ENCODE data around the gene ZNRF3.
A peak's percentile ranks its signal among the peaks of the same experiment; 100 is the strongest.

Gene ZNRF3

DNA sequence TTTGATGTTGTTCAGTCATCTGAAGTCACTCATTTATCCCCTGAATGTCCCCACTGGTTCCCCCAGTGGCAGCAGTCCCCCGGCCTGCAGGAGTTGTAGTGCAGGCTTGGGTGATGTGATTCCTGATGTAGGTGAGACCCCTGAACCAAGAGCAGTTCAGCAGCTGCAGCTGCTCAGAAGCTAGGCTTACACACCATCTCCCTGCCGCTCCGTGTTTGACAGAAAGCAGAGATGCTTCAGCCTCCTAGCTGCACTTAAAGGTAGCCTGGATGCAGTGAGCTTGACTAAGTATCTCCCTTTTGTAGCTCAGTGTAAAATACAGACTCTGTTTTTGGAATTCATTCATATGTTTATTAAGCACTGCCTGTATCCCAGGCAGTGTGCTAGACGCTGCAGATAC is 130.9 kb downstream of the ZNRF3 start:
- Mint-ChIP-seq H3K4me1 (peaks cover 13% of the 10 kb centered on the region), H3K27me3 (peaks cover 18% of the 10 kb centered on the region), H3K9me3 (peaks cover 7% of the 10 kb centered on the region), H3K27ac (no peak overlapping the region), H3K4me3 (no peak overlapping the region), H3K36me3 (ENCODE audit: low read depth) (peaks cover 2% of the 10 kb centered on the region)
- ATAC-seq (no peak), DNase-seq (no peak)

DNA sequence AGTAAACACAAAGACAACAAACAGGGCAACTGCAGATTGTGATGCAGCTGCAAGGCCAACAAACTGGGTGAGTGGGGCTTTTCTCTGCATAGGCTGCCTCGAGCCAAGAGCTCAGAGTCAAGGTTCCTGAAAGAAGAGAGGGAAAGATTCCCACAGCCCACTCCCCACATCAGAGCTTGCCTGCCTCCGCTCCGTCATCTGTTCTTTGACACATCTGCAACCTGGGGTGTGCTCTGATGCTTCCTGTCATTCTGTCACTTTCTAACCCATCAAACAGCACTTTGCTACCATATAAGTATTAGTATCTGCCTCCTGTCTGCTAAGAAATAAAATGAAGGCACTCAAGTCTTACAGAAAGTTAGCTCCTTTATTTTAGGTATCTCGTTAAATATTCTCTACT is 131.4 kb downstream of the ZNRF3 start:
- no peak for ATAC-seq
- no peak overlapping the region for H3K4me3 Mint-ChIP-seq

DNA sequence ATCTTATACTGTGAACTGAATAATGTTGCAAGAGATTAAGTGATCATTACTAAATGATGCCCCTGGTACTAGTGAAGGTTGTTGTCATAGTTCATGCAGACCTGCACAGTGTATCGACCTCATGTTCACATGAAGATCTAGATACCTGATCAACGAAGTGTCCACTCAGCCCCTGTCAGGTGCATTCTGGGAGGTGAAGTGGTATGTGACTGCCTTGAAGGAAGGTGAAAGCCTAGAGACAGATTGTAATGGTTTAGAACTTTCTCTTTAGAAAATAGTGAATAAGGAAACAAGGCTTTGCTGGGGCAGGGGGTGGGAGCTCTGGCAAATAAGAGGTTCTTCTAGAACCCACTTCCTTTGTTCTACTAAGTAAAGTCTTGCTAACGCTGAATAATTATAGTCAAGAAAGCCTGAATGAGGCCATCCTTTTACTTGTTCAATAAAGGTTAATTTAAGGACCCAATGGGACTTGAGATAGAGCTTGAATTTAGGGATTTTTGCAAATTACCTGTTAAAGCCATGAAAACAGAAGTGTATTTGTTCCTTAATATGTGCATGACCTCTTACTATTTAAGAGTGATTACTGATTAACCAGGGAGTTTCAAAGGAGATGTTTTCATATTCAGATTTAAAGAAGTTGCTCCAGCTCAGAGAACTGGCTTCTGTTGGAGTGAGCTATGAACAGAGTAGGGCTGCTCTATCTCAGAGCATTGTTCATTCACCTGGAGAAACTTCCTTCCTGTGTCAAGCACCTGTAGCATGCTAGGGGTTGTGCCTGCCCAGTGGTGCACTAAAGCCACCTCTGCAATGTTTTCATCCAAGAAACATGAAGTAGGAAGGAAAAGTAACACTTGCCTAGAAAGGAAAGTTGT is 132.9 kb downstream of the ZNRF3 start:
- peaks cover 13% of the 10 kb centered on the region for H3K4me1 Mint-ChIP-seq
- peaks cover 12% of the 10 kb centered on the region for H3K27me3 Mint-ChIP-seq
- H3K4me3 Mint-ChIP-seq: no peak overlapping the region
- DNase-seq (peak; percentile 4), ATAC-seq (peak; percentile 40)
- H3K27ac Mint-ChIP-seq: no peak overlapping the region
- H3K36me3 Mint-ChIP-seq (ENCODE audit: low read depth): peaks cover 2% of the 10 kb centered on the region
- H3K9me3 Mint-ChIP-seq: peaks cover 7% of the 10 kb centered on the region

More for the DNA sequence above, 131.4 kb downstream of the ZNRF3 start:
- Mint-ChIP-seq H3K27me3 (peaks cover 18% of the 10 kb centered on the region), H3K27ac (no peak overlapping the region), H3K4me1 (peaks cover 13% of the 10 kb centered on the region), H3K9me3 (peaks cover 7% of the 10 kb centered on the region), H3K36me3 (ENCODE audit: low read depth) (peaks cover 2% of the 10 kb centered on the region)
- DNase-seq: no peak

DNA sequence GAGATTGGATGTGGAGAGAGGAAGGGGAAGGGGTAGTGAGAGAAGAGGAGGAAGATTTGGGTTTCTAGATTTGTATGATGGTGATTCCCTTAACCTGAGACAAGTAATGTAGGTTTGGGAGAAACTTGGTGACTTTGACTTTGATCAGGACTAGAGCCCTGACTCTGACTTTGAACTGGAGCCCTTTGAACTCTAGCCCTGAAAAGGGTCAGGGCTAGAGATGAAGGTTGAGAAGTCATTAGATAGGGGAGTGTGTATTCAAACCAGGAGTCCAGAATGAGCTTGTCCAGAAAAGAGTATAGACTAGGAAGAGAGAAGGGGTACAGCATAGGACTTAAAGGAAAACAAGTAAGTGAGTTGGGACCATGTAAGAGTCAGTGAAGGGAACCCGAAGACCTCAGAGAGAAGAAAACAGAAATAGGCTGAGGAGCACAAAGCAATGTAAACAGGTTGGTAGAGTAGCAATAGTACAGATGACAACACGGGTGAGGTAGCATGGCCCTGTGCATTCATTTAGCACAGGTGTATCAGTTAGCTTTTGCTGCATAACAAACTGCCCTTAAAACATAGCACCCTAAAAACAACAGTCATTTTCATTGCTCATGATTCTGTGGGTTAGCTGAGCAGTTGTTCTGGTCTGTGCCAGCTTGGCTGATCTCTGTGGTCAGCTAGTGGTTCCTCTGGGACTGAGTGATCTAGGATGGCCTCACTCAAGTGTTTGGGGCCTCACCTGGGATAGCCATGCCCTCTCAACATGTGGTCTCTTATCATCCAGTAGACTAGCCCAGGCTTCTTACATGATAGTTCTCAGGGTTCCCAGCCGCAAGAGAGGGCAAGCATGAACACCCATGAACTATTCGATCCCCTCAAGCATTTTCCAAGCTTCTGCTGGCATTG is 135.2 kb downstream of the ZNRF3 start:
- DNase-seq (no peak), ATAC-seq (no peak)
- H3K36me3 Mint-ChIP-seq (ENCODE audit: low read depth): peaks cover 2% of the 10 kb centered on the region
- H3K27me3 Mint-ChIP-seq: peaks cover 12% of the 10 kb centered on the region
- H3K4me3 Mint-ChIP-seq: no peak overlapping the region
- H3K27ac Mint-ChIP-seq: no peak overlapping the region
- H3K4me1 Mint-ChIP-seq: peaks cover 13% of the 10 kb centered on the region
- H3K9me3 Mint-ChIP-seq: peaks cover 7% of the 10 kb centered on the region

DNA sequence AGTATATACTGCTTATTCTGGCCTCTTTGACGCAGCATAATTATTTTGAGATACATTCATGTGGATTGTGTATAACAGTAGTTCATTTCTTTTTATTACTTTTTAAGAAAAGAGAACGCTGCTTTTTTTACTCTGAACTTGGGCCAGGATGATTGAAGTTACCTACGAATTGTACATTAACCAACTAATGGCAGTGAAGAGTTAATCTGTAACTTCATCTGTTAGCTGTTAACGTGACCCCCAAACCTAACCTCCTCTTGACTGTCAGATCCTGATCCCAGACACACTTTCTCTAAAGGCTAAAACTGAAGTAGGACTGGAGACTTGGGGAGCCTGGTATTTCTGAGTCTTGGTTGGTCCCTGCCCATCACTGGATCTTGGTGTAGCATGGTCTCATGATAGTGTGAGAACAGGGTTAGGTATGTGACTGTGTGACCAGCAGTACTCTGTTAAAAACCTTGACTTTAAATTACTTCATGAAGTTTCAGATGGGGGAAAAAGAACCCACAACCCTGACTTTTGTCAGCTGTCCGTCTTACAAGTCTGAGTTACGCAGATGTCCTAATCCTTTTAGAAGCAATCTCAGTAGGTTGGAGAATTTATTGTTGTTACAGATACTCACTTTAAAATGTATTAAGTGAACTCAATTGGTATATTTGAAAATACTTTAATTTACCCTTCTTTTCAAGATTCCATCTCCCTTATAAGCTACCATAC is 138.9 kb downstream of the ZNRF3 start:
- H3K27me3 Mint-ChIP-seq: peaks cover 23% of the 10 kb centered on the region
- ATAC-seq: no peak
- peaks cover 7% of the 10 kb centered on the region for H3K9me3 Mint-ChIP-seq
- H3K36me3 Mint-ChIP-seq (ENCODE audit: low read depth): peaks cover 2% of the 10 kb centered on the region
- H3K4me3 Mint-ChIP-seq: no peak overlapping the region
- peaks cover 1% of the 10 kb centered on the region for H3K4me1 Mint-ChIP-seq
- DNase-seq: no peak
- H3K27ac Mint-ChIP-seq: no peak overlapping the region

DNA sequence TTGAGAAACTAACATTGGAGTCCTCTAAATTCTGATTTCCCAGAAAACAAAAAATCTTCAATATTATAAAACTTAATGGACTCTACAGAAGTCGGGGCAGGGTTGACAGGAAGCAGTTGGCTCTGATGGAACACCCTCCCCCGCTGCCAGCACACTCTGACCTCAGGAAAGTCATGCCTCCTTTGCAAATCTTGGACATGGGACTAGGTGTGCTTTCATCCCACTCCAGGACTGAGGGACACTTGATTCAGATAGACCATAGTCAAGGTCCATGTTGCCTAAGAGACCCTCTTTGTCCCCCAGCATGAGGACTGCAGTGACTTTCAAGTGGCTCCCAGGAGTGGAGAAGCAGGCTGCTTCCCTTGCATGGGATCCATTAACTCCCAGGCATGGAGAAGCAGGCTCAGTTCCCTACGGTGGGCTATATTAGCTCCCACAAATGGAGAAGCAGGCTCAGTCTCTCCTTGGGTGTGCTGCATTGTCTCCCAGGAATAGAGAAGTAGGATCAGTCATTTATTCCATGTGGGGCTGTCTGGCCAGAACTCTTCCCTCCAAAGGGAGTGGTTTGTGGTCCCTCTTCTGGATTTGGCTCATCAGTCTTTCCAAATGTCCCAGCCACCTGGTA is 139.9 kb downstream of the ZNRF3 start:
- peaks cover 5% of the 10 kb centered on the region for H3K9me3 Mint-ChIP-seq
- no peak overlapping the region for H3K4me3 Mint-ChIP-seq
- no peak for ATAC-seq
- H3K36me3 Mint-ChIP-seq (ENCODE audit: low read depth): no peaks in the 10 kb centered on the region
- no peak overlapping the region for H3K27ac Mint-ChIP-seq
- peaks cover 18% of the 10 kb centered on the region for H3K27me3 Mint-ChIP-seq
- DNase-seq: no peak
- H3K4me1 Mint-ChIP-seq: no peaks in the 10 kb centered on the region

DNA sequence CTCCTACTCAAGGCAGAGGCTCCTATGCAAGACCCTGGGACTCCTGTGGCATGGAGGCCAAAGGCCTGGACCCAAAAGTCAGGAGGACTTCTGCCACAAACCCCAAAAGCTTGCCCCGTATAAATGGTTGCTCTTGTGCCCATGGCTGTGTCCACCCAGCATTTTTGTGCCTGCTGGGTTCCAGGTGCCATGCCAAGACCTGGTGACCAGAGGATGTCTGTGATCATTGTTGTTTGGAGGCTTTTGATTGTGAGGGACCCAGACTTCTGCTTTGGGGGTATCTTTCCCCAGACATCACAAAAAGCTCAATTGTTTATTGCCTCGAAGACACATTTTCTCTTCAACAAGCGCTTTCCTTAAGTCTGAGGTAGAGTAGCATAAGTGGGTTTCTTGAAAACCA is 143.2 kb downstream of the ZNRF3 start:
- Mint-ChIP-seq H3K36me3 (ENCODE audit: low read depth) (no peaks in the 10 kb centered on the region), H3K27me3 (peaks cover 39% of the 10 kb centered on the region), H3K4me1 (peaks cover 13% of the 10 kb centered on the region), H3K4me3 (no peak overlapping the region), H3K27ac (no peak overlapping the region), H3K9me3 (no peaks in the 10 kb centered on the region)
- ATAC-seq: no peak
- no peak for DNase-seq

DNA sequence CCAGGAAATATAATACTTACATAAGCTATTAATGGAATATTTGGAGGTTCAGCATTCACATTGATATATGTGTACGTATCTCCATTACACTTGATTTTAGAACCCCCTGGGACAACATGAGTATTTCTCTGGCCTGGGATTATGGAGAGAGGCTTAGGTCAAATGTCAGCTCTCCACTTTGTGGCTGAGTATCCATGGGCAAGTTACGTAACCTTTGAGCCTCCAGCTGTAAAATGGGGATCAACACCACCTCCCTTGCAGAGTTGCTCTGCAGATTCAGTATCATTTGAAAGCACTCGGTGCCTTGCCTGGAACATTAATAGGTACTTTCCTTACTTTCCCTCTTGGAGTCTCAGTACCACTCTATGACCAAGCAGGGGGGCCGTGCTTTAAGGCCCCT is 145.1 kb downstream of the ZNRF3 start:
- H3K27ac Mint-ChIP-seq: no peak overlapping the region
- ATAC-seq: no peak
- no peak for DNase-seq
- H3K9me3 Mint-ChIP-seq: no peaks in the 10 kb centered on the region
- no peak overlapping the region for H3K4me3 Mint-ChIP-seq
- no peaks in the 10 kb centered on the region for H3K36me3 Mint-ChIP-seq (ENCODE audit: low read depth)
- H3K4me1 Mint-ChIP-seq: peaks cover 14% of the 10 kb centered on the region
- peaks cover 51% of the 10 kb centered on the region for H3K27me3 Mint-ChIP-seq

DNA sequence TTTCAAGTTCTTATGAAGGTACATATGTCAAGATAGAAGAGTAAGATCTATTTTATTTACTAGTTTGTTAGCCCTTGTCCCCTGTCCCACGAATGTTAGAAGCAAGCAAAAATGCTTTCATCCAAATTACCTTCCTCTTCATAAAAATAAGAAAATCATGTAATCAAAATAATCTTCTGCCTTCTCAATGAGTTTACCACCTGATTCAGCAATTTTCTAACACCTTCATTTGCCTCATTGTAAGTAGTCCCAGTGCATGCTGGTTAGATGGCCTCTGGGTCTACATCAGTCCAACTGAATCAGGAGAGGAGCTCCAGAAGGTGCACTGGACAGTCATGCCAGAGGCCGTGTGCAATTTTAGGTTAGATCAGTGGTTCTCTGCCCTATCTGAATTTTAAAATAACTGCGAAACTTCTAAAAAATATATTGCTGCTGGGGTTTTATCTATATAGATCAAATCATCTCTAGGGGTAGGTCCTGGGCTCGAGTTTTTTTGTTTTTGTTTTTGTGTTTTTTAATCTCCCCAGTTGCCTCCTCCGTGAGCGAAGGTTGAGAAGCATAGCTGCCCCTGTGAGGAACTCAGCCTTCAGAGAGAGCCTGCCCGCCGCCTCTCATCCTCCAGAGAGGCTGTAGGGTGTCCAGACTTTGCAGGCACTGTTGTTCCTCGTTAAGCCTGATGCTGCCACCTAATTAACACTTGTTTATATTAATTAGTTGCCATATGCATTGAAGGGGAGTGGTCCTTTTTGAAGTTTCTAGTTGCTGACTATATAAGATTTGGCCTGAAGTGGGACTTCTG is 146.0 kb downstream of the ZNRF3 start:
- Mint-ChIP-seq H3K27me3 (peaks cover 52% of the 10 kb centered on the region), H3K36me3 (ENCODE audit: low read depth) (no peaks in the 10 kb centered on the region), H3K4me3 (no peak overlapping the region), H3K27ac (no peak overlapping the region), H3K9me3 (no peaks in the 10 kb centered on the region), H3K4me1 (peaks cover 14% of the 10 kb centered on the region)
- DNase-seq: no peak
- no peak for ATAC-seq

DNA sequence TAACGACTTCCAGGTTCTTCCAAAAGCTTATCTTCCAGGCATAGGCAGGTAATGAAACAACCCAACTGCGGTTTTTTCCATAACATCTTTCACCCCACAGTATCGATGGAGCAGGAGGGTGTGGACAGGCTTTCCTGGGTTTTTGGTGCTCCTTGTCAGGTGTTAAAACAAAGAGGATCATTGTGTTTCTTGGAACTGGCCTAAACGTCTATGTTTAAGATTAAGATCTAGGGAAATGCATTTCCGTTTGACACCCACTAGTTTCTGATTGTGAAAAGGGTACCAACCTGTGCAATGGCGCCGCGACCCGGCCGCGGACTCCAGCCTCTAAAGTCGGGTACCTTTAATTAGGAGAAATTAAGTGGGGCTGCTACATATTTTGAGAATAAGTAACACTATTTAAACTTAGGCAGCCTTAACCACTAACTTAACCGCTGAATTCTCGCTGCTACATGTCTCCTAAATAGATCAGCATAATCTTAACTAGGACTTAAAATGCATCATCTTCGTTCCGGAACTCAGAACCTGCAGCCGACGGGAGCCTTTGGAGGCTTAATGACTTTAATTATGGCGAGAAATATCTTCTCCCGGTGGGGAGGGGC is 146.7 kb downstream of the ZNRF3 start:
- DNase-seq: peak; percentile 11
- H3K4me1 Mint-ChIP-seq: peaks cover 14% of the 10 kb centered on the region
- H3K27ac Mint-ChIP-seq: no peak overlapping the region
- peaks cover 54% of the 10 kb centered on the region for H3K27me3 Mint-ChIP-seq
- H3K4me3 Mint-ChIP-seq: peak overlapping the region; percentile 42
- no peak for ATAC-seq
- no peaks in the 10 kb centered on the region for H3K9me3 Mint-ChIP-seq
- no peaks in the 10 kb centered on the region for H3K36me3 Mint-ChIP-seq (ENCODE audit: low read depth)

DNA sequence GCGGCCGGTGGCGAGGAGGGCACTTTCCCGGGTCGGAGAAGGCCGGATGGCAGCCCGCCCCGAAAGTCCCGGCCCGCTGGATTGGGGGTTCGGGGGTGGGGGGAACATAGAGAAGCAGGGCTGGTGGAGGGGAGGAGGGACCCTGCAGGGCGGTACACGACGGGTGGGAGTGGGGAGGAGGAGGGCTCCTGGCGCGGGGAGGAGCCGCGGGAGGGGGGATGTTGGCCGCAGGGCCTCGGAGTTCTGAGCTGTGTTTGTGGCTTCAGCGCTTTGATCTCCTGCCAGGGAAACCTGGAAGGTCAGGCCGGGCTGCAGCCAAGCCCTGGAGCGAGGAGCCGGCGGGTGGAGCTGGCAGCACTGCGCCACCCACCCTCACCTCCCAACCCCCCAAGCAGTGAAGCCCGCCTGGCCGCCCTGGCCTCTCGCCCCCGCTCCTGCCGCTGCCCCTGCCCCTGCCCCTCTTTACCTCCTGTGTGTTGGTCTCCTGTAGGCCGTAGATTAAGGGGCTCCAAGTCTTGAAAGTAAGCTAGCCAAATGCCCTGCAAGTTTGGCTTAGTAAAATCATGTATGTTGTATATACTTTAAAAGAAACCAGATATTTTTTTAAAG is 147.3 kb downstream of the ZNRF3 start:
- H3K36me3 Mint-ChIP-seq (ENCODE audit: low read depth): no peaks in the 10 kb centered on the region
- peaks cover 14% of the 10 kb centered on the region for H3K4me1 Mint-ChIP-seq
- H3K27me3 Mint-ChIP-seq: peaks cover 50% of the 10 kb centered on the region
- H3K9me3 Mint-ChIP-seq: no peaks in the 10 kb centered on the region
- DNase-seq (peak; percentile 37), ATAC-seq (peak; percentile 17)
- H3K4me3 Mint-ChIP-seq: peak overlapping the region; percentile 42
- no peak overlapping the region for H3K27ac Mint-ChIP-seq

DNA sequence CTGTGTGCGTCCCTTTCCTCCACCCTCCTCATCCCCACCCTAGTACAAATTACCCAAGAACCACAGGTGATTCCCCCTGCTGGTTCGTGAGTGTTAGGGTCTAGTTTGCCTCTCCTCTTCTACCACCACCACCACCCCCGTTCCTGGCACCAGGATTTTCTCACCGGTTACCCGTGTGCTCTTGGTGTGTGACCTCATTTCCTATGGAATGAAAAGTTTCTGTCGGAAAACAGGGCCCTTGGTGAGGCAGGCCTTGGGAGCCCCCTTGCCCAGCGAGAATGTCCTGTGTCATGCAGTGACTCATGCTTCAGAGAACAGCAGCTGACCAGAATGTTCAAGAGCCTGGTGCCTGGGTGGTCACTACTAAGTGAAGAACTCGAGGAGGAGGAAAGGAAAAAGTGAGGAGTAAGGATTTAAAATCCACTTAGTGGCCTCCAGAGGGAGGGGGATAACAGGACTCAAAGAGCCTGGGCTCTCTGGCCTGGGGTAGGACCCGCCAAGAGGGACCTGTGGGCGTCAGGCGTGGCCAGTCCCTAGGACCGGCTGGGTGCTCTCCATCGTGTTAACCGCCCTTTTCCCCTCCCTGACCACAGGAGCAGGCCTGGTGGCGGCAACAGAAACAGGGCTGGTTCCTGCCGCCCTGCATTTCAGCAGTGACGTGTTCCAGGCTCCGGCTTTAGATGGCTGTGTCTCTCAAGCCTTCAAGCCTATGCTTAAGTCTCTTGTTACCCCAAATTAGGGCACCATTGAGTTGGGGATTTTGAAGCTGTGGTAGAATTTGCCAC is 148.0 kb downstream of the ZNRF3 start:
- DNase-seq (peak; percentile 11), ATAC-seq (peak; percentile 66)
- Mint-ChIP-seq H3K36me3 (ENCODE audit: low read depth) (no peaks in the 10 kb centered on the region), H3K9me3 (no peaks in the 10 kb centered on the region), H3K4me3 (peak overlapping the region; percentile 33), H3K27ac (no peak overlapping the region), H3K27me3 (peaks cover 50% of the 10 kb centered on the region), H3K4me1 (peaks cover 14% of the 10 kb centered on the region)
